PC-3 (cell line): Measurements from ENCODE around the gene RBKS.

ENCODE experiments used
- EZH2 ChIP-seq: fragments of 300-600 bp; sonication (generic); IDR thresholded peaks from one replicate; pipeline ENCODE4 v1.6.1; 2017; ENCODE audit warnings: antibody characterized with exemption, mild to moderate bottlenecking, low read length; ENCODE audit not compliant: unreplicated experiment
- EZH2phosphoT487 ChIP-seq: fragments of 300-600 bp; sonication (generic); IDR thresholded peaks from 2 replicates; pipeline ENCODE4 v1.6.1; 2018; ENCODE audit warnings: mild to moderate bottlenecking, antibody characterized with exemption, low read length, borderline replicate concordance

DNA sequence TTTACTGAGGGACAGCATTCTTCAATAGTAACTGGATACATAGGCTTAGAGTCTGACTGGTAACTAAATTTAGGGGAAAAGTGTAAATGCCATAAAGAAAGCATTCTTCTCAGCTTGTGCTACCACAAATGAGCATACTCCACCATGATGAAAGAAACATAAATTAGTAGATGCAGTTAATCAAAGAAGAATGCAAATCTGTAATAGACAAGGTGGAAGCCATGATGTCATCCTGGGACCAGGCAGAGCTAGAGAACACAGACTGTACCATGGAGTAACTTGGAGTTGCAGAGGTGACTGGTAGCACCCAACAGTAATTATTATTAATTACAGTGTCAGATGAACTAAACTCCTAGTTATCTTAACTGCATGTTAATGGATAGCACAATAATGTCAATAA lies 51.7 kb downstream of the RBKS start:
- no peak for TF ChIP-seq EZH2
- TF ChIP-seq EZH2phosphoT487: no peak
